Measurements from ENCODE around the gene HDAC9. TPM values are rescaled to one million over a fixed set of nuclear protein-coding genes. Genes with fewer than 3 reads are reported as not detected.
A peak's percentile ranks its signal among the peaks of the same experiment; 100 is the strongest.

The HDAC9 gene
- polyA plus RNA-seq, 1 experiment = 2.1 TPM

DNA sequence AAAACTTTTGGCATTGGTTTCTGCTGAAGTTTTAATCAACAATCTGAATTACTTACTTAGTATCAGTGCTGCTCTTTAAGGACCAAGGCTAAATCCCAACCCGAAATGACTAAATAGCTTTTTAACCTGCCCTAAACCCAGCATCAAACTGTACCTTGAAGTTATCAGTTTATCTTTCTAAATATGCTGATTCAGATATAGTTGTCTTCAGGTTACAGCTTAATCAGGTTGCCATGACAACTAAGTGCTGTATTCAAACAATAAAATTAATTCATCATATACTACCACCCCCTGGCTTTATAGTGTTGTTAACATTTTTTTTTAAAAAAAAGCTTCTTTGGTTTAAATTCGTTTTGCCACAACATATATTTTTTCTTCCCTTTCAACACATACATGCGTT is 382.3 kb downstream of the HDAC9 start:
- TF ChIP-seq, protein P1, sequence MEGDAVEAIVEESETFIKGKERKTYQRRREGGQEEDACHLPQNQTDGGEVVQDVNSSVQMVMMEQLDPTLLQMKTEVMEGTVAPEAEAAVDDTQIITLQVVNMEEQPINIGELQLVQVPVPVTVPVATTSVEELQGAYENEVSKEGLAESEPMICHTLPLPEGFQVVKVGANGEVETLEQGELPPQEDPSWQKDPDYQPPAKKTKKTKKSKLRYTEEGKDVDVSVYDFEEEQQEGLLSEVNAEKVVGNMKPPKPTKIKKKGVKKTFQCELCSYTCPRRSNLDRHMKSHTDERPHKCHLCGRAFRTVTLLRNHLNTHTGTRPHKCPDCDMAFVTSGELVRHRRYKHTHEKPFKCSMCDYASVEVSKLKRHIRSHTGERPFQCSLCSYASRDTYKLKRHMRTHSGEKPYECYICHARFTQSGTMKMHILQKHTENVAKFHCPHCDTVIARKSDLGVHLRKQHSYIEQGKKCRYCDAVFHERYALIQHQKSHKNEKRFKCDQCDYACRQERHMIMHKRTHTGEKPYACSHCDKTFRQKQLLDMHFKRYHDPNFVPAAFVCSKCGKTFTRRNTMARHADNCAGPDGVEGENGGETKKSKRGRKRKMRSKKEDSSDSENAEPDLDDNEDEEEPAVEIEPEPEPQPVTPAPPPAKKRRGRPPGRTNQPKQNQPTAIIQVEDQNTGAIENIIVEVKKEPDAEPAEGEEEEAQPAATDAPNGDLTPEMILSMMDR (IDR thresholded peaks at IDR 0.05; ENCODE audit: low read depth, low read length) = no peak
- H3K27ac ChIP-seq (ENCODE audit: low read depth, low read length) = no peak overlapping the region
- DNase-seq (ENCODE audit: low read depth, low spot score) = no peak
- ChIA-PET CTCF (no interaction called here), POLR2A (no interaction called here)
- no peak overlapping the region for H3K4me3 ChIP-seq (ENCODE audit: low read depth, low read length)
- H3K9me3 ChIP-seq (ENCODE audit: control insufficient read depth, insufficient read depth, low read length) = no peaks in the 10 kb centered on the region
- no peaks in the 10 kb centered on the region for H3K27me3 ChIP-seq (ENCODE audit: control insufficient read depth, insufficient read depth, low read length)

DNA sequence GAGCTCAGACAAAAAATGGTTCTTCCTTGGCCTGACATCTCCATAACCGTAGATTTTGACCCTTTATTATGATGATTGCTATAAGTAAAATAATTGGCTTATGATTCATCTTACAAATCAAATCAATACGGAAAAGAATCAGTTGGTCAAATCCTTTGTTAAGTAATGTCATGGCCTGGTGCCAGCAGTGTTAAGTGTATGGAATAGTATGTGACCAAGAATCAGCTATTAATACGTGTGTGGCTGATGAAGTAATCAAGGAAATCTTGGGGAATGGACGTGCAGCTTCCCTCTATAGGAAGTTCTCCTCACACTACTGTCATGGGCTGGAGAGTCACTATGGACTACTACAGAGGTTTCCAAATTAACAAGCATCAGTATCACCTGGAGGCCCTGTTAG is 391.3 kb downstream of the HDAC9 start:
- ChIA-PET POLR2A (no interaction called here), CTCF (no interaction called here)
- TF ChIP-seq, protein P1 (IDR thresholded peaks at IDR 0.05; ENCODE audit: low read depth, low read length) = no peak
- no peaks in the 10 kb centered on the region for H3K27me3 ChIP-seq (ENCODE audit: control insufficient read depth, insufficient read depth, low read length)
- H3K4me3 ChIP-seq (ENCODE audit: low read depth, low read length) = no peak overlapping the region
- H3K27ac ChIP-seq (ENCODE audit: low read depth, low read length) = no peak overlapping the region
- H3K9me3 ChIP-seq (ENCODE audit: control insufficient read depth, insufficient read depth, low read length) = no peaks in the 10 kb centered on the region
- DNase-seq (ENCODE audit: low read depth, low spot score) = no peak

DNA sequence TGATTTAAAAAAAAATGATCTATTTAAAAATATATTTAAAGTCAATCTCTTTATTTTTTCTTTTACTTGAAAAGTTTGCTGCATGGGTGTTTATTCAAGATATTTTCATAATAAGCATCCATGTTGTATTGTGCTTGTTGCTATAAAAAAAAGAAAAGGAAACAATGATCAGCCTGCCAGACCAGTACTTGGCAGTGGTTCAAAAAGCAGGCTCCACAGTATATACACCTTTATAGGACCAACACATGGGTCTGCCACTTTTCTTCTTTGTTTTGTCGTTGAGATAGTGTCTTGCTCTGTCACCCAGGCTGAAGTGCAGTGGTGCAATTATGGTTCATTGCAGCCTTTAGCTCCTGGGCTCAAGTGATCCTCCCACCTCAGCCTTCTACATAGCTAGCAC is 393.9 kb downstream of the HDAC9 start:
- Histone ChIP-seq H3K27me3 (ENCODE audit: control insufficient read depth, insufficient read depth, low read length) (no peaks in the 10 kb centered on the region), H3K9me3 (ENCODE audit: control insufficient read depth, insufficient read depth, low read length) (no peaks in the 10 kb centered on the region), H3K27ac (ENCODE audit: low read depth, low read length) (no peak overlapping the region), H3K4me3 (ENCODE audit: low read depth, low read length) (no peak overlapping the region)
- no peak for DNase-seq (ENCODE audit: low read depth, low spot score)
- ChIA-PET POLR2A (no interaction called here), CTCF (interaction anchor here (1.2 kb wide), 1 partner anchor 224 kb away, joined by 3 read pairs; no protein-coding TSS in a partner anchor)
- TF ChIP-seq, protein P1 (IDR thresholded peaks at IDR 0.05; ENCODE audit: low read depth, low read length) = no peak

DNA sequence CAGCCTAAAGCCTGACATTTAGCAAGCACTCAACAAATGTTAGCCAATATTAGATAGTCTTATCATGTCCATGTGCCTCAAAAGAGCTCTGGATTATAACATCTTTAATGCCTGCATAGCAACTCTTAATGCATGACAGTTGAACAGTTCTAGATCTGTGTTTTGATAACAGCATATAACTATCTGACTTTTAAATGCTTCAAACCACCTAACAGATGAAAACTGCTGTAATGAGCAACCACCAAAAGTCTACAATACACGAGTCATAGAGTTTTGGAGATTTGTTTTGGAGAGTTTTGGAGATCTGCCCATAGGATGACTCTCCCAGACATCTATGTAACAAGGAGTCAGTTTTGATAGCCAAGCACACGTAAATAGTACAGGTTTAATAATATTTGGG is 394.6 kb downstream of the HDAC9 start:
- TF ChIP-seq, protein P1 (IDR thresholded peaks at IDR 0.05; ENCODE audit: low read depth, low read length) = no peak
- CTCF ChIA-PET = no interaction called here
- Histone ChIP-seq H3K27me3 (ENCODE audit: control insufficient read depth, insufficient read depth, low read length) (no peaks in the 10 kb centered on the region), H3K27ac (ENCODE audit: low read depth, low read length) (no peak overlapping the region), H3K4me3 (ENCODE audit: low read depth, low read length) (no peak overlapping the region), H3K9me3 (ENCODE audit: control insufficient read depth, insufficient read depth, low read length) (no peaks in the 10 kb centered on the region)
- POLR2A ChIA-PET = no interaction called here
- DNase-seq (ENCODE audit: low read depth, low spot score) = peak; percentile 69

DNA sequence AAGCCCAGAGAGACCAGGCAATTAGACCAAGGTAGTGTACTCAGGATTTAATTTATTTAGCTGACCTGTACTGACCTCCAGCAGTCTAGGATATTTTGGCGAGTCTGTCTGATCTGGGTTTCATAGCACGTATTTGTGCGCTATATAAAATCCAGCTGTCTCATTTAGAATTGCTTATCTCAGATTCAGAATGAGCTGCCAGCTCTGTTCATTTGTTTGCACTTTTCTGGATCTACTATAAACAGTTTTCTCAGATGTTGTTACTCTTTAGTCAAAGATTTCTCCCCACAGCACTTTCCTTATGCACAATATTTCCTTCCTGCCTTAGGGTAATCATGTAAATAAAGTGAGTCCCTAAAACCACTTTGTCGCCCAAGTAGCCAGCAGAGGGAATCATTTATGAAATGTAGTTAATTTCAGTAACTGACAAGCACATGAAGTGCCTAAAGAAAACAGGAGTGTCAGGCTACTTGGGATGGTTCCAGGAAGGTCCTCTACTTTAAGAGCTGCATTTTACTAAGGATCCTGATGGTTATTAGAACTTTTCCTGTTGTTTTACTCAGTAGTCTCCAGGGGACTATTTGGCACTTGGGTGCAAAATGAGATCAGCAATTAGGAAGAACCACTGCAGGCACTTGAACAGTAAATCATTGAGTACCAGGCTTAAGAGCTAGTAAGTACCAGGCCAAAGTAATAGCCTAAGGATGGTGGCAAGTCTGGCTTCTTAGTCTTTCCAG is 395.5 kb downstream of the HDAC9 start:
- DNase-seq (ENCODE audit: low read depth, low spot score) = no peak
- ChIA-PET CTCF (interaction anchor here (0.6 kb wide), 1 partner anchor 9 kb away, joined by 3 read pairs; no protein-coding TSS in a partner anchor), POLR2A (interaction anchor here (0.6 to 0.7 kb wide), 2 partner anchors 223 to 1213 kb away, joined by 3 read pairs; no protein-coding TSS in a partner anchor)
- TF ChIP-seq, protein P1 (IDR thresholded peaks at IDR 0.05; ENCODE audit: low read depth, low read length) = no peak
- Histone ChIP-seq H3K9me3 (ENCODE audit: control insufficient read depth, insufficient read depth, low read length) (no peaks in the 10 kb centered on the region), H3K27ac (ENCODE audit: low read depth, low read length) (no peak overlapping the region), H3K4me3 (ENCODE audit: low read depth, low read length) (no peak overlapping the region), H3K27me3 (ENCODE audit: control insufficient read depth, insufficient read depth, low read length) (no peaks in the 10 kb centered on the region)

All from AG04450 (cell line).